NCI-H1694 treated with DMSO at 0.1 percent for 48 hours (cell line): Measurements from ENCODE around the gene COL1A2.

Experiments
- DNase-seq: peaks from one replicate; lab custom pipeline; 2025; lab: John Stamatoyannopoulos, UW

Gene COL1A2

DNA sequence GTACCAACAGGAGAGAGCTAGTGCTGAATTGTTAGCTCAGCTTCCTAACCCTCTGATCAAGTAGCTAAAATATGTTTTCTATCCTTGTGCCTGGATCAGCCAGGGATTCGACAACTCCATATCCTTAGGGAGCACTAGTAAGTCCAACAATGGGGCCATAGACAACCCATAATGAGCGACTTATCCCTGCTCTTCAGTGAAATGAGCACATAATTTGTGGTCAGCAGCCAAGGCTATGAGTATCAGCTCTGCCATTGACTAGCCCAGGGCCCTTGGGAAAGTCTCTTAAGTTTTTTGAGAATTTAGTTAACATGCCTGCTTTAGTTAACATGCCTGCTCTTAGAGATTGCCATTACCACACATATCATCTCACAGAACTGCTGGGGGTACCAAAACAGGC lies 39.3 kb downstream of the COL1A2 start:
- no peak for DNase-seq

DNA sequence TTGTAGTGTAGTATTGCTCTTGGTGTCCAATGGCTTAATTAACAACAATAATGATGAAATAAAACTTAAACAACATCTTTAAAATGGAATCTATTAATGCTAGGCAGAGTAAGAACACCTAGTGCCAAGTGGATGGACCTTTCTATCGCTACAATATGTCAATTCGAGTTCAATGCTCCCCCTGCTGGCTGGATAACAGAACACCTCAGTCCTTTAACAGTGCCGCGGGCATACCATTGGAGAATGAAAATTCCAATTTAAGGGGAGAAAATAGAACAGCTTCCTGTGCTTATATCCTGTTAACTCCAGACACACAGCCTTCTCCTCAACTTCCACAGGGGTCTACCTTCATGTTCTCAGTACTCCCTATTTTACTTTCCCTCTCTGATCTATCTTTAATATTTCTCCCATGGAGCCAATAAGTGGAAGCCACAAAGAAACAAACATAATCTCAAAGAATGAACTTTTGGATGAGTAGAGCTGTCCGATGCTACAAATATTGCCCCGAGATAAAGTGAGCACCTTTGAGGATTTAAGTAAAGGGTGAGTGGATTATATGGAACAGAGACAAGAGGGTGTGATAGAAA lies 41.4 kb downstream of the COL1A2 start:
- peak; percentile 26 for DNase-seq

DNA sequence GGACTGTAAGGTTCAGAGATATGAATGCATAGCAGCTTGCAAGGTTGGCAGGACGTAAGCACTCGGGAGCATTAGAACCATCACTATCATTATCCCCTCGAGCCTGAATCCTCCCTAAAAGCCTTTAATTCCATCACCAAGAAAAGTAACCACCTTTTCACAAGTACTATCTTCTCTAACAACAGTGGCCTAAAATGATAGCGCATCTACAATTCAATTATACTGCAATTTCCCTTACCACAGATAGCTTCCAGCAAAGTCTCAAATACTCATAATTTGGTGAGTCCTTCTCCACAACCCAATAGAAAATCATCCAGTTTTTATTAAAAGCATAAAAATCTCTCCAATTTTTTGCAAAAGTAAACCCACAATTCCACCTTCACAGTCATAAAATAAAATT lies 42.0 kb downstream of the COL1A2 start:
- no peak for DNase-seq

DNA sequence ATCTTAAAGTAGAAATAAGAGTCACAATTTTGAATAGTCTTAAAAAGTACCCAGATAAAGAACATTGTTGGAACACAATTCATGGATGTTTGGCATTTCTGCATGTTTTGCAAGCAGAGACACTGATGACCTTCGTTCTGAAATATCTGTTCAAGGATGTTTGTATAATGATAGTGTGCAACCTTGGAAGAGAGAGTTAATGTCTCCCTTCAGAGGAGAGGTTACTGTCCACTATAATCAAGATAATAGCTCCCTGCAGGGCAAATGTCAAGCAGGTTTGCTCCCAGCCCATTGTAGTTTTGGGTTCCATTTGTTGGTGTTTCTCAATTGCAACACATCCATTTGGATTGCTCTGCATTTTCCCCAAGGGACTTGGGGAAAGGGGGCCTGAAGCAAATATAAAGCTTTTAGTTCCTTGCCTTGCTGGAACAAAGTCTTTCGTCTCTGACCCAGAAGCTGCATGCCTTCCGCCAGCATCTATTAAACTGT lies 45.2 kb downstream of the COL1A2 start:
- DNase-seq: no peak

DNA sequence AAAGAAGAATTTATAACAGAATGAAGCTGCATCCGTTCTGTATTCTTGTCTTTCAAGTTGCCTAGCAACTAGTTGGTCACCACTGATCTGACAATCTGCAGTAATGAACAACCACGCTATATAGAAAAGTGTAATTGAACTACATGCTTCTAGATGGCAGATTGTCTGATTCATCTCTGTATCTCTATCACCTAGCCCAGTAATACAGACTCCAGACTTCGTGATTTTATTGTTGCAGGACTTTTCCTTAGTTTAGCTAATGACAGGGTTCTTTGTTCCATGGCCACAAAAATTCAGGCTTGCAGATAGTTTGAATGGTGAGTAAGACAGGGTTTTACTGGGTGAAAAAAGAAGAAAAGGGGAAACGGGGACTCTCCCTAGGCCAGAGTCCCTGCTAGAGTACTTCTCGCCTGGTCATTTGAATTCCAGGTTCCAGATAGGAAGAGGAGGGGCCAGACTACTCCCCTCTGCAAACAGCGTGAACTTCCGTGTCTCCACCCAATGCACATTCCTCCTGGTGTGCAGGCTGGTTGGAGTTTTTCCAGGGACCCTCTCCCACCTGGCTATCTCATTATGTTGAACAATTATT lies 45.9 kb downstream of the COL1A2 start:
- DNase-seq: no peak

DNA sequence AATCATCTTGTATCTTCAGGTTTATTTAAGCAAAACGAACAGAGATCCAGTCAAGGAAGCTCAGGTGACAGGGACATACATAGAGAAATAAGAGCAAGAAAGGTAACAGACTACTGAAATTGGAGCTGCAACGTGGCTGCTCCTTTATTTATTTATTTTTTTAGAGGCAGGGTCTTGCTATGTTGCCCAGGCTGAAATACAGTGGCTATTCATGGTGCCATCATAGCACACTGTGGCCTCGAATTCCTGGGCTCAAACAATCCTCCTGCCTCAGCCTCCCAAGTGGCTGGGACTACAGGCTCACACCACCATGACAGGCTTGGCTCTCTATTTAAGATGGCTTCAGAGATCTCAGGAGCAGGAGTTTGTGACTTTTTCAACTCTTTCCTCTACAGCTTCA lies 46.4 kb downstream of the COL1A2 start:
- DNase-seq: no peak

DNA sequence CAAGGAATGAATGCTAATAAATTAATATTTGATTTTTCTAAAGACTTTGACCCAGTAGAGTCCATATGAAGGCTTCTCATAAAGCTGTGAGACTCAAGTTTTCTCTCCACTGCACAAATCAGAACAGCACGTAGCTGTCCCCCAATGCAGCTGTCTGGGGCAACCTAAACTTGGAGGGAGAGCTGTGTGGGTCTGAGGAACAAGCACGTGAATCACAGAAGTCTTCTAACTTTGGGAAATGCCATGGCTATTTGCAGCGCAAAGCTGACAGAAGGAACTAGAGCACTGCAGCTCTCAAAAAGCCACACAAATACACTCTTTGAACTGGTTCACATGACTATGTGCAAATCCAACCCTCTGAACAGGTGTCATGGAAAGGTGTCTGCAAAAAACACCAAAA lies 47.9 kb downstream of the COL1A2 start:
- DNase-seq: no peak

DNA sequence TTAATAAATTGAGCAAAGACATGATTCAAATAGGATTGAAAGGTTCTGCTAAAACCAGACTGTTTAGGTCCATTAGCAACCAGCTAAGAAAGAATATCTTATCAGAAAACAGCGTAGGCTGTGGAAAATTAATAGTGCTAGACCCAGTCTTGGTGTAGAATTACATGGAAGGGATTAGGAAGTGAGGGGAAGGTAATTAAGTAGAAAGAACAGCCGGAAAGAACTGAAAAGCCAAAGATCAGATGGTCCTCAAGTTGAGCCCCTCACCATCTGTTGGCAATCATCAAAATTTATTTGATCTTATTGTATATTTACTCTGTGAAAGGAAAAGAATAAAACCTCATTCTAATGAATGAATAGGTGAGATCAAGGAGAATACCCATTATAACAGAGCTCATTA lies 50.1 kb downstream of the COL1A2 start:
- peak; percentile 32 for DNase-seq

DNA sequence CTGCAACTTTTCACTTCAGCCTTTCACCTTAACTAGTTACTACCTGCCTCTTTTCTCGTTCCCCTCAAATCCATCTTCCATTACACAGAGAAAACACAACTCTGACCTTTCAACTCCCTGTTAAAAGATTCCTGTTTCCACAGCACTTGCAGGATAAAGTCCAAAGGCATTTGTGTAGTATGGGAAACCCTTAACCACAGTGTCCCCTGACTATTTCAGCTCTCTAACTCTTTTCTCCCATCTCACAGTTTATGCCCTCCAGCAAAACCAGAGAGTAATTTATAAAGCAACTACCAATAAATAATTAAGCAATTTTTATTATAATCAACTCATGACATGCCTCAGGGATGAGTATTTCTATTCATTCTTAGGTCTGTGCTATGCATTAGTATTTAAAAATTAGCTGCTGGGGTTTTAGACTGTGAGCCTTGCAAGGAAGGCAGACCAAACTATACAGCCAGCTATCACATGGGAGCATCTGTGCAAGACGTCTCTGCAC lies 51.0 kb downstream of the COL1A2 start:
- no peak for DNase-seq

DNA sequence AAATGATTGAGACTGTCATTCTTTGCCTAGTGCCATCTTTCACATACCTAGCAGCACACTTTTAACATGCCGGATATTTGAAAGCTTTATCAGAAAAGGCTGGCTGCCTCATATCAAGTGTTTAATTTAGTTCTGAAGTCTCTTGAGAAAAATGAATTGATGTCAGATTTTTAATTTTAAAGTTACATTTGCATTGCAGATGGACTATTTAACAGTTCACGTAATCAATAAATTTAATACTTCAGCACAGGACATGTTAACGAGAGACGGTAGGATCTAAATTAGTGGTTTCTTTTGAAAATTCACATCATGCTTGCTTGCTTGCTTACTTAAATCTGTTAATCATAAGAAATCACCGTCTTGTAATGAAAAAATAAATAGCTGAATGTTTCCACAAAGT lies 51.6 kb downstream of the COL1A2 start:
- no peak for DNase-seq

DNA sequence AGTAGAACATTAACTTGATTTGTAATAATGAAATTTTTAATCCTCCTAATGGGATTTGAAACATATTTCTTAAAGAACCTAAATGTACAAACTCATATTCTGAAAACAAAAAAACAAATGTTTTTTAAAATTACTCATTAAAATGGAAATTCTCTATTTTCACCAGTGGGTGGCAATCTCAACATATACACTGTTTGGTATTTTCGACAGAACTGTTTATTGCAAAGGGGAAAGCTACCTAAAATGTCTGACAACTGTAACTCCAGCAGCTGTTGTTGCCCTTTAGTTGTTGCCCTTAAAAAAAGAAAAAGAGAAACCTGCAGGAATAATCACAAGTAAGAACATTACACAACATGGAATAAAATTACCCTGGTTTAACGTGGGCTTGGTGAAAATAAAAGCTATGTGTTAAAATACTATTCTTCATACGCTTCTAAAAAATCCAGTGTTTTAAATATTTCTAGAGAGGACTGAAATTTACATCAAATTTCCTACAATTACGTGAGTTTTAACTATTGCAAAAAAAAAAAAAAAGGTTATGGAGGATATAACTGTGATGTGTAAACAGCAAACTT lies 54.5 kb downstream of the COL1A2 start:
- DNase-seq: peak; percentile 71

DNA sequence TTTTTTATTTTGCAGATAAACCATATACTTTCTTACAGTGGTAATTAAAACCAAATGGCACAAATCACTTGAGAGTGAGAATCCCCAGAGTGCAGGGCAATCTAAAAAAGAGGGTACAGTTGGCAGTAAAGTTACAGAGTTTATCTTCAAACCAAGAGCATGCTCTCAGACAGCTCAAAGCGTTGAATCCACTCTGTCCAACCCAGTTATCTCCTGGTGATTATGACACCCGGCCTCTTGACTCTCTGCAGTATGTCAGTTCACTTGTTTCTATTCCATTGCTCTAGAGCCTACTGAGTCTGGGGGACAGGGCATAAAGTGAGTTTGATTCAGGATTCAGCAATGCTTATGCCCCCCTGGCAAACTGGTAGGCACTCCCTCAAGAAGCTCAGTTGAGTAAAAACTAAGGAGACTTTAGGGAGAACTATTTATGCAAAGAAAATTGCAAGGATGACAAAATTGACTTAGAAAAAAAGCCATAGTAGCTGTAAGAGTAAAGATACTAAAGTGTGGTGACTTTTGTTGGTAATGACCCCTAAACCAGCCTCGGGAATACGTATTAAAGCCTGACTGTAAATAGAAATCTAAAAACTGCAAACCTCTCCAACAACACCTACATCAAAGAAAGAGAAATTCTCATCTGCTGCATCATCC lies 55.5 kb downstream of the COL1A2 start:
- DNase-seq: no peak

DNA sequence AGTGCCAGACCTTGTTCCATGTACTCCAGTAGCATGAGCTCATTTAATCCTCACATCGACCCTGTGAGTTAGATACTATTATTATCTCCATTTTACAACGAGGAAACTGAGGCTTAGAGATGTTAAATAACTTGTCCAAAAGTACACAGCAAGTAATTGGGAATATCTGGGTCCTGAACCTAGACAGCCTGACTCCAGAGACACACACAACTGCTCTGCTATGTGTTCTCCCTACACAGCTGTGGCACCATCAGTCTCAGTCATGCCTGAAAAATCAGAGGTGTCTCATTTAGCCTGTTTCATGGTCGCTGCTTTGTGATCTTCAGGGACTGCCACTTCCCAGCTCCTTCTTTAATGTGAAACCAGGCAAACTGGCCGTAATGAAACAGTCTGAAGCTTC lies 56.5 kb downstream of the COL1A2 start:
- no peak for DNase-seq

DNA sequence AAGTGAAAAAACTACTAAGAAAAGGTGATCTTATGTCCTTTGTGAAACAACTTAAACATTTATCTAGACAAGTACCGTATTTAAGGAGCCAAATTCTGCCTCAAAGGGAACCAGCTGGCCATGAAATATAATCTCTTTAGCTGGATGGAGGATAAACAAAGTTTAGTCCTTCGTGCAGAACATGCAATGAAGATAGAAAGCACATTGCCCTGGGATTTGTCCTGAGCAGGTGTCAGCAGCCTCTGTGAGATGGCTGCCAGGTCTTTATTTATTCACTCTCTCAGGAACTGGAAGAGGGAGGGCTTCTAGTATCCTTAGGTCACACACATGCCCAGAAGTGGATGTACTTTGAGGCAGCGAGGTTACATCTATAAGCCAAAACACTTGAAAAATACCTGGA lies 57.5 kb downstream of the COL1A2 start:
- no peak for DNase-seq

DNA sequence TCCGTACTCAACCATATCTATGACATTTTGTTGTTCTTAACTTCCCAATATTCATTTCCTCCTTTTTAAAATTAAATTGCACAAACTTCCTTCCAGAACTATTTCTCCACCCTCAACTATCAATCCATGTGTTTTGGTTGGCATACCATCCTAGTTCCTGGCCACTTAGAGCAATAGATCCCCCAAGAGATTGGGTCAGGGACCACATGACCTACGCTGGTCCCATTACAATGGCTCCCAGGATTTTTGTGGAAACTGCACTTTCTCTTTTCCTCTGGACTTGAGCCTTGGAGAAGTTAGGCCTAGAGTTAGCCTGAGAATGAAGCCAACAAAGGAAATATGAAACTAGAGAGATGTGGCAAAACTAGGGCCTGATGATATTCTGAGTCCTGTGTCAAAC lies 59.2 kb downstream of the COL1A2 start:
- DNase-seq: no peak

DNA sequence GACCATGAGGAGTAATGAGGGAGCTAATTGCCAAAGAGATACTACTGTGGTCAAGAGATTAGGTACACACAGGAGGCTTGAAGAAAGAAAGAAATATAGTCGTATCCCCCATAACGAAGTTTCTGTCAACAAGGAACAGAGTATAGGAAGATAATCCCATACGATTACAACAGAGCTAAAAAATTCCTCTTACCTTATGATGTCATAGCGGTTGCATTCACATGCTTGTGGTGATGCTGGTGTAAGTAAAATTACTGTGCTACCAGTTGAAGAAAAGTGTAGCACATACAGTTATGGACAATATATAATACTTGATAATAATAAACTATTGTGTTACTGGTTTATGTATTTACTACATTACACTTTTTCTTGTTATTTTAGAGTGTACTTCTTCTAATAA lies 63.3 kb downstream of the COL1A2 start:
- DNase-seq: no peak

DNA sequence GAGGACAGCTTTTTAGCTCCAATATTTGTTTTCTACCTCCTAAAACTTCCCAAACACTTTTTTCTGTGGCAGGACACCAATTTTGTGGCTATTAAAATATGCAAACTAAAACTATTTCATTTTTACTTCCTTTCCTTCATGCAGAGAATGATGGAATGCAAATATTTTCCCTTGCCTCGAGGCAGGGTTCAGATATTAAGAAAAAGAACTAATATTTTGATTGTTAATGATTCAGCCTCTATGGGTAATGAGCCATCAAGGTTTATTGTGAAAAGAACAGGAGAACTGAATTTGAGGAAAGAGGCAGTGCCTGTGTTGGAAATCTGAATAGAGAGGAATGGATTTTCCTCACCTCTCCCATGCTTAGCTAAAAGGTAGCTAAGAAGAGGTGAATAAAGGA lies 71.8 kb downstream of the COL1A2 start:
- DNase-seq: no peak

DNA sequence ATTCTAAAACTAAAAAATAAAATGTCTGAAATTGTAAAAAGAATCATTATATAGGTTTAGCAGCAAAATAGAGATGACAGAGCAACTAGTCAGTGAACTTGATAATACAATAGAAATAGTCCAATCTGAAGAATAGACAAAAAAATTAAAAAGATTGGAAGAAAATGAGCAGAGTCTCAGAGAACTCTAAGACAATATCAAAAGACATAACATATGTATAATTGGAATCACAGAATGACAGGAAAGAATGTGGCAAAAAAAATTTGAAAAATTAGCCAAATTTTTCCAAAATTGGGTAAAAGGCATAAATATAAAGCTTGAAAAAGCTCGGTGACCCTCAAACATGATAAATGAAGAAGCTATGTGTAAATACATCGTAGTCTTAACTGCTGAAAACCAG lies 76.9 kb downstream of the COL1A2 start:
- DNase-seq: no peak

DNA sequence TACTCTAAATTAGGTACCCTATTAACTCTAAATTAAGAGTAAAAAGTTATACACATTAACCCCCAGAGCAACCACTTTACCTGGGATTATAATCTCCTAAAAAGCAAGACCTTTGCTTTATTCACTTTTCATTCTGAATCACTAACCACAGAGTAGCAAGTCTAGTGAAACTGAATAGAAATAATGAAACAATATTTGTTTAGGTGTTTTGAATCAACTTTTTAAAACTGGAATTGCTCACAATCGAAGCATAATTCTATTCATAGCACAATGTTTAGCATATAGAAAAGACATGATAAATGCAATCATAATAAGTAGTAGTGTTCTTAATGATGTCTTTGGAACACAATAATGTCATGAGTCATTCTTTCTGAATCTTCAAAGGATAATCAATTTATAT lies 77.9 kb downstream of the COL1A2 start:
- DNase-seq: no peak

DNA sequence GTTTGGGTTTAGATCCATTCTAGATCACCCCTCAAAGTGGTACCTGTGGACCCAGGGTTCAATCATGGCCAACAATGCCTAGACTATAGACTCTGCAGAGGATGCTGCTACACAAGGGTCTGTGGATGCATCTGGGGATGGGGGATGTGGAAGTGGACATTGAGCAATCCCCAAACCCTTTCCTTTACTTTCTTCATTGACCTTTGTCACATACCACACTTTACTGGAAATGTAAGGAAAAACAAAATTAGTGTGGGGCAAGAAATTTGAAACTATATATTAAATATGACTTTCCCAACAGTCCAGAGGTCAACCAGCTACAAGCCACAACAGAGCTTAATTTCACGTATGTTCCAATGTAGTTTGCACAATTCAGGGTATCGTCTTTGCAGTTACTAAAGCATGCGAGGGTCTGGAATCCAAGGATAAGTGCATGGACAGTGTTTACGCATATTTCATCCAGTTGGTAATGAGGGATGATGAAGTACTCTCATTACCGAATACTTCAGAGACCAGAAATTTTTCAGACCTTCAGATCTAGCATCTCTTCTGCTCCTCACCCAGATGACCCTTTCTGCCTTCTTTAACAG lies 81.7 kb downstream of the COL1A2 start:
- no peak for DNase-seq

DNA sequence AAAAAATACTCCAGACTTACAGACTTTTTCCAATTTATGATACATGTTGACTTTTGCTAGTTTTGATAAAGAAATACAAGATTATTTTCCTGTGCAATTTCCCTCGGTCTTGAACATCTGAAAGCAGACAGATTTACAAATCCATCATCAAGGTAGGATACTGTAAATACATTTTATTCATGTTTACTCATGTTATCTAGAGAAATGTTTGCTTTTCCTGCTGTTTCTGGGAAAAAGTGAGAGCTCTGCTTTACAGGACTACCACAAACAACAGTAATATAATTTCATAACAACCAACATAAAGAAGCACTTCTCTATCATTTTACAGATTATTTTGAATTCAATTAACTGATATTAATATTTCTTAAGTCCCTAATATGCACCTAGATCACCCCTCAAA lies 83.2 kb downstream of the COL1A2 start:
- DNase-seq: no peak

DNA sequence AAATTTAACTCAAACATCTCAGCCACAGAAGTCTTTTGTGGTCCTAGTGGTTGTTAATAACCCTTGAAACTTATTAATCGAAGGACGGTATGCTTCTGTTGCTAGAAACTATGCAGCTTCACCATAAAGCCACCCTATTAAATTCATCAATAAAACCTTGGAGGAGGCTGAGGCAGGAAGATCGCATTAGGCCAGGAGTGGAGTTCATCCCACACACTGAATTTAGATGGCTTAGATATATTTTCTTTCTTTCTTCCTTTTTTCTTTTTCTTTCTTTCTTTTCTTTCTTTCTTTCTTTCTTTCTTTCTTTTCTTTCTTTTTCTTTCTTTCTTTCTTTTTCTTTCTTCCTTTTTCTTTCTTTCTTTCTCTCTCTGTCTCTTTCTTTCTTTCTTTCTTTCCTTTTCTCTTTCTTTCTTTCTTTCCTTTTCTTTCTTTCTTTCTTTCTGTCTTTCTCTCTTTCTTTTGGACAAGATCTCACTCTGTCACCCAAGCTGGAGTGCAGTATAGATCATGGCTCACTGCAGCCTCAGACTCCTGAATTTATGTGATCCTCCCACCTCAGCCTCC lies 84.0 kb downstream of the COL1A2 start:
- no peak for DNase-seq
